HCT116 (cell line): ENCODE data around the gene NR4A1. TPM values are rescaled to one million over a fixed set of nuclear protein-coding genes. Genes with fewer than 3 reads are reported as not detected.

Experiments
- ATAC-seq: fragments of 200-7000 bp; cut with Tn5 transposase; 2 replicates; pipeline ENCODE4 v1.9.1; 2020; ENCODE audit warnings: mild to moderate bottlenecking, moderate library complexity
- BruUV-seq: library from RNA; stranded (reverse); fragments of 400-500 nt; replicated peaks from 2 replicates; lab custom pipeline; 2021; lab: Mats Ljungman, UMichigan
- CTCF ChIA-PET: fragments of 300-600 bp; sonication (Branson Sonifier 250); formaldehyde crosslinking; loops from one replicate; lab custom pipeline; 2021; ENCODE audit warnings: antibody characterized with exemption; lab: Charles Lee
- POLR2A ChIA-PET: fragments of 300-600, 350-600 bp; sonication (Branson Sonifier 250); formaldehyde crosslinking; loops from one replicate; lab custom pipeline; 2021; ENCODE audit warnings: antibody characterized with exemption; lab: Charles Lee
- RAD21 ChIA-PET, 2 experiments: fragments of 300-600 bp; sonication (Branson Sonifier 250); formaldehyde crosslinking; loops; one replicate each; lab custom pipeline; 2023; ENCODE audit warnings: low total read pairs in 2 of 2; ENCODE audit not compliant: uncharacterized antibody in 2 of 2, unreplicated experiment in 2 of 2, low non-redundant PET in 1 of 2; lab: Charles Lee
- DNase-seq: peaks from one replicate; pipeline ENCODE4 v3.0.0-alpha.2; 2010; ENCODE audit warnings: low read depth, low spot score
- H2AFZ ChIP-seq: fragments of 200-600 bp; shearing (Covaris generic), sonication (generic); 2 replicates; pipeline ENCODE4 v1.6.1; 2017; ENCODE audit warnings: low read depth, mixed run types, mixed read lengths, antibody characterized with exemption, low read length; ENCODE audit not compliant: poor library complexity, severe bottlenecking
- H3K27ac ChIP-seq: 2 replicates; pipeline ENCODE4 v1.5.1; 2012; ENCODE audit warnings: low read depth, low read length
- H3K27me3 ChIP-seq: fragments of 200-600 bp; sonication (generic); 2 replicates; pipeline ENCODE4 v1.6.1; 2016; ENCODE audit warnings: mixed run types, low read length, mixed read lengths; ENCODE audit not compliant: insufficient read depth
- H3K36me3 ChIP-seq, 2 experiments: fragments of 200-500 bp in 1 of 2; fragments of 200-600 bp in 1 of 2; sonication (Bioruptor generic) in 1 of 2; sonication (generic) in 1 of 2; 2 replicates each; pipeline versions ENCODE4 v1.5.1 to v1.6.1; 2014 to 2016; ENCODE audit warnings: low read length in 2 of 2, inconsistent platforms in 1 of 2, mixed read lengths in 1 of 2, mixed run types in 1 of 2; ENCODE audit not compliant: insufficient read depth in 2 of 2, control insufficient read depth in 1 of 2
- H3K4me1 ChIP-seq, 2 experiments: fragments of 200-600 bp in 1 of 2; sonication (generic) in 1 of 2; 2 replicates each; pipeline versions ENCODE4 v1.5.1 to v1.6.1; 2012 to 2017; ENCODE audit warnings: low read length in 2 of 2, inconsistent platforms in 1 of 2, mild to moderate bottlenecking in 1 of 2, mixed read lengths in 1 of 2, mixed run types in 1 of 2, moderate library complexity in 1 of 2; ENCODE audit not compliant: insufficient read depth in 2 of 2, control insufficient read depth in 1 of 2
- H3K4me2 ChIP-seq: fragments of 200-600 bp; sonication (generic); 2 replicates; pipeline ENCODE4 v1.6.1; 2017; ENCODE audit warnings: mixed run types, low read length, mixed read lengths
- H3K4me3 ChIP-seq, 2 experiments: fragments of 200-600 bp in 1 of 2; sonication (generic) in 1 of 2; replicated peaks in 1 of 2; 2 replicates each; pipeline ENCODE4 v1.5.1; 2011 to 2016; ENCODE audit warnings: low read length in 2 of 2, control low read depth in 1 of 2, low read depth in 1 of 2, mild to moderate bottlenecking in 1 of 2, mixed read lengths in 1 of 2, mixed run types in 1 of 2
- H3K79me2 ChIP-seq: fragments of 200-600 bp; sonication (generic); 2 replicates; pipeline ENCODE4 v1.6.1; 2017; ENCODE audit warnings: mild to moderate bottlenecking, mixed run types, low read length, moderate library complexity, mixed read lengths; ENCODE audit not compliant: insufficient read depth
- H3K9ac ChIP-seq: fragments of 200-600 bp; sonication (generic); 2 replicates; pipeline ENCODE4 v1.6.1; 2016; ENCODE audit warnings: low read length, mixed read lengths
- H3K9me2 ChIP-seq: fragments of 200-600 bp; sonication (generic), shearing (Covaris generic); 2 replicates; pipeline ENCODE4 v1.6.1; 2017; ENCODE audit warnings: mixed run types, mild to moderate bottlenecking, moderate library complexity; ENCODE audit not compliant: insufficient read depth
- H3K9me3 ChIP-seq, 2 experiments: fragments of 200-500 bp in 1 of 2; fragments of 200-600 bp in 1 of 2; sonication (Bioruptor generic) in 1 of 2; sonication (generic) in 1 of 2; 2 replicates each; pipeline ENCODE4 v1.6.1; 2014 to 2017; ENCODE audit warnings: low read length in 2 of 2, mixed read lengths in 2 of 2, inconsistent platforms in 1 of 2, low read depth in 1 of 2, mild to moderate bottlenecking in 1 of 2, mixed run types in 1 of 2, moderate library complexity in 1 of 2; ENCODE audit not compliant: control insufficient read depth in 1 of 2, insufficient read depth in 1 of 2
- H4K20me1 ChIP-seq: fragments of 200-600 bp; sonication (generic), shearing (Covaris generic); 2 replicates; pipeline ENCODE4 v1.6.1; 2017; ENCODE audit warnings: mixed run types, mild to moderate bottlenecking, moderate library complexity; ENCODE audit not compliant: insufficient read depth
- CBX3 ChIP-seq: IDR thresholded peaks from 2 replicates; pipeline ENCODE4 v1.6.1; 2012; ENCODE audit warnings: low read depth
- CEBPB ChIP-seq: IDR thresholded peaks from 2 replicates; pipeline ENCODE4 v1.6.1; 2012; ENCODE audit warnings: low read depth
- ELF1 ChIP-seq: IDR thresholded peaks from 2 replicates; pipeline ENCODE4 v1.6.1; 2012; ENCODE audit warnings: low read depth, borderline replicate concordance
- EZH2 ChIP-seq: fragments of 200-600 bp; sonication (generic); IDR thresholded peaks from 2 replicates; pipeline ENCODE4 v1.6.1; 2017; ENCODE audit warnings: antibody characterized with exemption, mixed run types
- EZH2phosphoT487 ChIP-seq: fragments of 200-600 bp; IDR thresholded peaks from 2 replicates; pipeline ENCODE4 v1.6.1; 2018; ENCODE audit warnings: antibody characterized with exemption, borderline replicate concordance
- FOSL1 ChIP-seq: IDR thresholded peaks from 2 replicates; pipeline ENCODE4 v1.6.1; 2012; ENCODE audit warnings: low read depth
- POLR2A ChIP-seq: IDR thresholded peaks from 2 replicates; pipeline ENCODE4 v1.7.0; 2011; ENCODE audit warnings: borderline replicate concordance; ENCODE audit not compliant: insufficient read depth, insufficient read length; ENCODE audit errors: extremely low read depth
- POLR2AphosphoS5 ChIP-seq: IDR thresholded peaks from 2 replicates; pipeline ENCODE4 v1.6.1; 2011; ENCODE audit warnings: mild to moderate bottlenecking, low read depth, low read length, moderate library complexity
- SRF ChIP-seq: IDR thresholded peaks from 2 replicates; pipeline ENCODE4 v1.6.1; 2012; ENCODE audit warnings: low read depth
- TCF7L2 ChIP-seq: IDR thresholded peaks from 2 replicates; pipeline ENCODE4 v1.7.0; 2011; ENCODE audit warnings: borderline replicate concordance, inconsistent platforms; ENCODE audit not compliant: insufficient read depth, insufficient read length; ENCODE audit errors: extremely low read depth
- YY1 ChIP-seq: IDR thresholded peaks from 2 replicates; pipeline ENCODE4 v1.6.1; 2011; ENCODE audit warnings: low read length, low read depth, moderate library complexity, mild to moderate bottlenecking; ENCODE audit not compliant: insufficient replicate concordance; ENCODE audit errors: extremely low read depth
- ZFX ChIP-seq: fragments of 450-650 bp; IDR thresholded peaks from 2 replicates; pipeline ENCODE4 v1.6.1; 2017
- ZNF274 ChIP-seq: fragments of 200-500 bp; sonication (Bioruptor generic); IDR thresholded peaks from 2 replicates; pipeline ENCODE4 v1.6.1; 2014; ENCODE audit warnings: mild to moderate bottlenecking, low read depth, low read length, inconsistent platforms
- intact Hi-C: fragments of 100-400 bp; cut with micrococcal nuclease; formaldehyde crosslinking; loops from 2 replicates; pipeline ENCODE4 v1.10.0; 2022
- total RNA-seq: library from RNA; stranded (reverse); gene quantifications from one replicate; pipeline ENCODE4 v1.2.1, GENCODE V29; 2021; ENCODE audit not compliant: unreplicated experiment
- TF ChIP-seq, protein P1 (sequence below), 3 experiments: fragments of 200-600 bp in 1 of 3; sonication (generic) in 1 of 3; IDR thresholded peaks in 2 of 3; conservative IDR thresholded peaks in 1 of 3; 2 replicates each; pipeline ENCODE4 v1.5.1; 2012 to 2017; ENCODE audit warnings: low read depth in 2 of 3, low read length in 2 of 3, antibody characterized with exemption in 1 of 3, borderline replicate concordance in 1 of 3, control low read depth in 1 of 3, mild to moderate bottlenecking in 1 of 3, mixed read lengths in 1 of 3, mixed run types in 1 of 3, moderate library complexity in 1 of 3; ENCODE audit not compliant: insufficient read depth in 1 of 3
- TF ChIP-seq, protein P2 (sequence below): IDR thresholded peaks from 2 replicates; pipeline ENCODE4 v1.6.1; 2012; ENCODE audit warnings: low read depth
- TF ChIP-seq, protein P3 (sequence below): IDR thresholded peaks from 2 replicates; pipeline ENCODE4 v1.6.1; 2012
- TF ChIP-seq, protein P4 (sequence below): IDR thresholded peaks from 2 replicates; pipeline ENCODE4 v1.6.1; 2011; ENCODE audit warnings: mild to moderate bottlenecking, low read length, moderate library complexity; ENCODE audit not compliant: insufficient replicate concordance; ENCODE audit errors: extremely low read depth

Gene NR4A1
- total RNA-seq, 1 experiment from 2014 or later, result 35.3 TPM

DNA sequence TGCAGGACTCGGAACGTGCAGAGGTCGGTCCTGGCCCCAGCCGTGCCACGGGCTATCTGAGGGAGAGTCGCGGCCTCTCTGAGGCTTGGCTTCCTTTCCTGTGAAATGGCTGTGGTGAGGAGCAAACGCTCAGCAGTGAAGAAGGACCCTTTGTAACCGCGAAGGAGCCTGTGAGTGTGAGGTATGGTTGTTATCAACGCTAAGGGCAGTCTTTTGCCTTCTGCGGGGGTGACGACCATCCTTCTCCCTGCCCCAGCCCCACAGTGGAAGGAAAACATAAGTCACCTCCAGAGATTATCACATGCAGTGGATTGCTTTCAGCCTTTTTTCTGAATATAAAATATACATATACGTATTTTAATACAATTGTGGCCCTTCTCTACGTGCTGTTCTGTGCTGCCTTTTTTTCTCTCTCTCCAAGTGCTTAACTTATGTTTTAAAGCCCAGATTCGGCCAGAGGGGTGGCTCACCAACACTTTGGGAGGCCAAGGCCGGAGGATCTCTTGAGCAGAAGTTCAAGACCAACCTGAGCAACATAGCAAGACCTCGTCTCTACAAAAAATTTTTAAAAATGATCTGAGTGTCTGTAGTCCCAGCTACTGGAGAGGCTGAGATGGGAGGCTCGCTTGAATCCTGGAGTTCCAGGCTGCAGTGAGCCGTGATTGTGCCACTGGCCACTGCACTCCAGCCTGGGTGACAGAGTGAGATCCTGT lies 27.1 kb upstream of the NR4A1 start:
- H3K9ac ChIP-seq, result peak overlapping the region; percentile 64
- DNase-seq (no peak), ATAC-seq (no peak)
- TF ChIP-seq, protein P1, sequence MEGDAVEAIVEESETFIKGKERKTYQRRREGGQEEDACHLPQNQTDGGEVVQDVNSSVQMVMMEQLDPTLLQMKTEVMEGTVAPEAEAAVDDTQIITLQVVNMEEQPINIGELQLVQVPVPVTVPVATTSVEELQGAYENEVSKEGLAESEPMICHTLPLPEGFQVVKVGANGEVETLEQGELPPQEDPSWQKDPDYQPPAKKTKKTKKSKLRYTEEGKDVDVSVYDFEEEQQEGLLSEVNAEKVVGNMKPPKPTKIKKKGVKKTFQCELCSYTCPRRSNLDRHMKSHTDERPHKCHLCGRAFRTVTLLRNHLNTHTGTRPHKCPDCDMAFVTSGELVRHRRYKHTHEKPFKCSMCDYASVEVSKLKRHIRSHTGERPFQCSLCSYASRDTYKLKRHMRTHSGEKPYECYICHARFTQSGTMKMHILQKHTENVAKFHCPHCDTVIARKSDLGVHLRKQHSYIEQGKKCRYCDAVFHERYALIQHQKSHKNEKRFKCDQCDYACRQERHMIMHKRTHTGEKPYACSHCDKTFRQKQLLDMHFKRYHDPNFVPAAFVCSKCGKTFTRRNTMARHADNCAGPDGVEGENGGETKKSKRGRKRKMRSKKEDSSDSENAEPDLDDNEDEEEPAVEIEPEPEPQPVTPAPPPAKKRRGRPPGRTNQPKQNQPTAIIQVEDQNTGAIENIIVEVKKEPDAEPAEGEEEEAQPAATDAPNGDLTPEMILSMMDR (IDR thresholded peaks at IDR 0.05 in 2 of 3, conservative IDR thresholded peaks at IDR 0.05 in 1 of 3; ENCODE audit: borderline replicate concordance in 1 of 3, insufficient read depth in 1 of 3, low read depth in 2 of 3, low read length in 2 of 3), result no peak; a peak in 1 of 6 replicates
- TF ChIP-seq ELF1 (no peak), ZNF274 (no peak), SRF (no peak), CBX3 (no peak), CEBPB (no peak), ZFX (no peak), FOSL1 (no peak), EZH2phosphoT487 (no peak), YY1 (no peak), POLR2A (no peak), EZH2 (no peak), TCF7L2 (no peak), POLR2AphosphoS5 (no peak)
- TF ChIP-seq, protein P2, sequence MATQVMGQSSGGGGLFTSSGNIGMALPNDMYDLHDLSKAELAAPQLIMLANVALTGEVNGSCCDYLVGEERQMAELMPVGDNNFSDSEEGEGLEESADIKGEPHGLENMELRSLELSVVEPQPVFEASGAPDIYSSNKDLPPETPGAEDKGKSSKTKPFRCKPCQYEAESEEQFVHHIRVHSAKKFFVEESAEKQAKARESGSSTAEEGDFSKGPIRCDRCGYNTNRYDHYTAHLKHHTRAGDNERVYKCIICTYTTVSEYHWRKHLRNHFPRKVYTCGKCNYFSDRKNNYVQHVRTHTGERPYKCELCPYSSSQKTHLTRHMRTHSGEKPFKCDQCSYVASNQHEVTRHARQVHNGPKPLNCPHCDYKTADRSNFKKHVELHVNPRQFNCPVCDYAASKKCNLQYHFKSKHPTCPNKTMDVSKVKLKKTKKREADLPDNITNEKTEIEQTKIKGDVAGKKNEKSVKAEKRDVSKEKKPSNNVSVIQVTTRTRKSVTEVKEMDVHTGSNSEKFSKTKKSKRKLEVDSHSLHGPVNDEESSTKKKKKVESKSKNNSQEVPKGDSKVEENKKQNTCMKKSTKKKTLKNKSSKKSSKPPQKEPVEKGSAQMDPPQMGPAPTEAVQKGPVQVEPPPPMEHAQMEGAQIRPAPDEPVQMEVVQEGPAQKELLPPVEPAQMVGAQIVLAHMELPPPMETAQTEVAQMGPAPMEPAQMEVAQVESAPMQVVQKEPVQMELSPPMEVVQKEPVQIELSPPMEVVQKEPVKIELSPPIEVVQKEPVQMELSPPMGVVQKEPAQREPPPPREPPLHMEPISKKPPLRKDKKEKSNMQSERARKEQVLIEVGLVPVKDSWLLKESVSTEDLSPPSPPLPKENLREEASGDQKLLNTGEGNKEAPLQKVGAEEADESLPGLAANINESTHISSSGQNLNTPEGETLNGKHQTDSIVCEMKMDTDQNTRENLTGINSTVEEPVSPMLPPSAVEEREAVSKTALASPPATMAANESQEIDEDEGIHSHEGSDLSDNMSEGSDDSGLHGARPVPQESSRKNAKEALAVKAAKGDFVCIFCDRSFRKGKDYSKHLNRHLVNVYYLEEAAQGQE, result no peak
- TF ChIP-seq, protein P3, sequence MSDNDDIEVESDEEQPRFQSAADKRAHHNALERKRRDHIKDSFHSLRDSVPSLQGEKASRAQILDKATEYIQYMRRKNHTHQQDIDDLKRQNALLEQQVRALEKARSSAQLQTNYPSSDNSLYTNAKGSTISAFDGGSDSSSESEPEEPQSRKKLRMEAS, result no peak
- TF ChIP-seq, protein P4, sequence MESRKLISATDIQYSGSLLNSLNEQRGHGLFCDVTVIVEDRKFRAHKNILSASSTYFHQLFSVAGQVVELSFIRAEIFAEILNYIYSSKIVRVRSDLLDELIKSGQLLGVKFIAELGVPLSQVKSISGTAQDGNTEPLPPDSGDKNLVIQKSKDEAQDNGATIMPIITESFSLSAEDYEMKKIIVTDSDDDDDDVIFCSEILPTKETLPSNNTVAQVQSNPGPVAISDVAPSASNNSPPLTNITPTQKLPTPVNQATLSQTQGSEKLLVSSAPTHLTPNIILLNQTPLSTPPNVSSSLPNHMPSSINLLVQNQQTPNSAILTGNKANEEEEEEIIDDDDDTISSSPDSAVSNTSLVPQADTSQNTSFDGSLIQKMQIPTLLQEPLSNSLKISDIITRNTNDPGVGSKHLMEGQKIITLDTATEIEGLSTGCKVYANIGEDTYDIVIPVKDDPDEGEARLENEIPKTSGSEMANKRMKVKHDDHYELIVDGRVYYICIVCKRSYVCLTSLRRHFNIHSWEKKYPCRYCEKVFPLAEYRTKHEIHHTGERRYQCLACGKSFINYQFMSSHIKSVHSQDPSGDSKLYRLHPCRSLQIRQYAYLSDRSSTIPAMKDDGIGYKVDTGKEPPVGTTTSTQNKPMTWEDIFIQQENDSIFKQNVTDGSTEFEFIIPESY, result no peak
- no peak overlapping the region for H2AFZ ChIP-seq
- H3K36me3 ChIP-seq, result no peaks in the 10 kb centered on the region
- ChIA-PET POLR2A (interaction anchor here (0.6 to 3.4 kb wide), 8 partner anchors 9 to 1343 kb away, joined by 3 to 18 read pairs (median 6); partner anchors contain the start of genes ATG101, EIF4B and NR4A1), CTCF (interaction anchor here (0.8 to 8.6 kb wide), 29 partner anchors 8 to 603 kb away, joined by 3 to 174 read pairs (median 10); partner anchors contain the start of genes ATG101, NR4A1, SMIM41 and TAMALIN), RAD21 (interaction anchor here (0.6 to 3.0 kb wide), 10 partner anchors 20 to 97 kb away, joined by 3 to 21 read pairs (median 5); partner anchors contain the start of gene ATG101 (in 1 of the 2))
- H3K4me1 ChIP-seq, result peaks cover 24 to 60% of the 10 kb centered on the region in 2 experiments
- H3K9me3 ChIP-seq, result no peaks in the 10 kb centered on the region
- peak overlapping the region; percentile 77 for H3K27ac ChIP-seq
- intact Hi-C loops, result loop anchor here (1.0 to 5.0 kb wide), 2 partner anchors 20 to 132 kb away; no protein-coding TSS in a partner anchor
- no peaks in the 10 kb centered on the region for H3K79me2 ChIP-seq
- H3K4me3 ChIP-seq, result peak overlapping the region; percentile 47 to 62
- TSS peak; percentile 92 for BruUV-seq
- no peaks in the 10 kb centered on the region for H3K9me2 ChIP-seq
- H3K4me2 ChIP-seq, result peak overlapping the region; percentile 86
- H4K20me1 ChIP-seq, result no peaks in the 10 kb centered on the region
- no peaks in the 10 kb centered on the region for H3K27me3 ChIP-seq
